Measurements from ENCODE around the gene PPP5C. TPM values are rescaled to one million over a fixed set of nuclear protein-coding genes. Genes with fewer than 3 reads are reported as not detected.

The PPP5C gene
- total RNA-seq, 1 donor from 2014 or later, result 82.8 TPM

- intact Hi-C loops (cut with DNase I), result no loop called here
- peak; percentile 73 for DNase-seq (ENCODE audit: low spot score)
These were observed 29.6 kb downstream of the PPP5C start for GRCh38 chr19:46376241-46377153.

GRCh38 chr19:46378268-46378667 lies 31.4 kb downstream of the PPP5C start:
- intact Hi-C loops (cut with DNase I), result no loop called here
- no peak for DNase-seq (ENCODE audit: low spot score)

- intact Hi-C loops (cut with DNase I), result no loop called here
- no peak for DNase-seq (ENCODE audit: low spot score)
These were observed 33.8 kb downstream of the PPP5C start for GRCh38 chr19:46380690-46381089.

DNA sequence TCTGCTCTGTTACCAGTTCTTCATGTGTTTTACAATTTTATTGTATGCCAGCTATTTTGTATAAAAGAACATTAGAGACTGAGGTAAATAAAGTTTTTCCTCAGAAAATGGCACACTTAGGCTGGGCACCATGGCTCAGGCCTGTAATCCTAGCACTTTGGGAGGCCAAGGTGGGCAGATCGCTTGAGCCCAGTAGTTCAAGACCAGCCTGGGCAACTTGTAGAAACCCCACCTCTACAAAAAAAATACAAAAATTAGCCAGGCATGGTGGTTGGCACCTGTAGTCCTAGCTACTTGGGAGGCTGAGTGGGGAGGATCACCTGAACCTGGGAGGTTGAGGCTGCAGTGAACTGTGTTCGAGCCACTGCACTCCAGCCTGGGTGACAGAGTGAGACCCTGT lies 34.5 kb downstream of the PPP5C start:
- intact Hi-C loops (cut with DNase I), result no loop called here
- DNase-seq (ENCODE audit: low spot score), result no peak

DNA sequence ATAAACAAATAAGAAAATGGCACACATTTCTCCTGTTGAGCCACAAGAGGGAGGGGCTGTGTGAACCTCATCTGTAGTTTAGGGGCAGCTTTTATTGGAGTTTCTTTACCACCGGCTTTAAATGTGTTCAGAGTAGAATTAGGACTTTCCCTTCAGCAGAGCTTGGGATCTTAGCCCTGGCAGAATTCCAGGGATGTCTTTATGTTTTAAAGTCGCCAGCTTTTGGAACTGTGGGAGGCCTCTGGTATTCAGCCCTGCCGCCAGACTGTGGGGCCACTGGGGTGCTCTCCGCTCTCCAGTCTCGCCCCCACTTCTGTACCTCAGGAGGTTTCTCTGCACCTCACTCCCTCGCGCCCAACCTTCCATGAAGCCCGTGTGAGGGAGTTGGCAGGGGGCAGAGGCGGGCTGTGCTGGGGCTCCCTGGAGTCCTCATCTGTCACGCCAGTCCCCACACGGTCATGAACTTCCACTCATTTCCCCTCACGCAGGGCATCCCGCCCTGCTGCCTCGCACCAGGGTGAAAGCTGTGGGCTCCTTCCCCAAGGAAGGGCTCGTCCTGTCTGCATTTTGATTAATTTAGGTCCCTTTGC lies 35.0 kb downstream of the PPP5C start:
- intact Hi-C loops (cut with DNase I), result no loop called here
- no peak for DNase-seq (ENCODE audit: low spot score)

GRCh38 chr19:46383171-46383815 lies 36.4 kb downstream of the PPP5C start:
- peak; percentile 62 for DNase-seq (ENCODE audit: low spot score)
- intact Hi-C loops (cut with DNase I), result no loop called here

DNA sequence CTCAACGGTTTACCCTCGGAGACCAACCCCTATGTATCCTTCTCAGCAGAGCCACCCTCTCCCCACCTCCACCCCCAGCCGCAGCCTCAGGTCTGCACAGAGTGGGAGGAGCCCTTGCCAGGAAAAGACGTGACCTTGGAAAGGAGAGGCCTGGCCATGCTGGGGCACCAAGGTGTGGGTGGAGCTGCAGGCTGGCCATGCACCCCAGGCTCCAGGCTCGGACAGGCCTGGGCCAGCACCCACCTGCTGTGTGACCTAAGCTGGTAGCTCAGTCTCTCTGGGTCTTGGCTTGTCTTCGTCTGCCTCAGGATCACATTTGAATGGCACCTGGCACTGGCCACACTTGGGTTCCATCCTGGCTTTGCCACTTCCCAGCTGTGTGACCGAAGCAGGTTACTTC lies 37.0 kb downstream of the PPP5C start:
- peak; percentile 69 for DNase-seq (ENCODE audit: low spot score)
- intact Hi-C loops (cut with DNase I), result no loop called here

DNA sequence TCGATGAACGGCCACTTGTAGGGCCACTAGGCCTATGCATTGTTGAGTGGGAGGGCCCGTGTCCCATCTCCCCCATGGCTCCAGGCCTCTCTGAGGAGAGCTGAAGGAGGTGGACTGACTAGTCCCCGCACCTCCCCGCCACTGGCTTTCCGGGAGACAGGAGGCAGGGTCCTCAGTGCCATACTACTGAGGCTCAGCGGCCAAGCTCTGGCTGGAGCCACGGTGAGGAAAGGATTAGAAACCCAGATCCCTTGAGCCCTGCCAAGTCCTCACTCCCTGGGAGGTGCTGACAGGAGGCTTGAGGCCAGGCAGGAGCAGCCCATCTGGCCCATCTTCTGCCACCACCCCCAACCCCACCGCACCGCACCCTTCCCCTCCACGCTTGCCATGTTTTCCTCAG lies 37.5 kb downstream of the PPP5C start:
- peak; percentile 78 for DNase-seq (ENCODE audit: low spot score)

GRCh38 chr19:46385636-46386035 lies 38.7 kb downstream of the PPP5C start:
- intact Hi-C loops (cut with DNase I), result no loop called here
- peak; percentile 41 for DNase-seq (ENCODE audit: low spot score)

More for the DNA sequence above, 37.5 kb downstream of the PPP5C start:
- intact Hi-C loops (cut with DNase I), result no loop called here

- DNase-seq (ENCODE audit: low spot score), result peak; percentile 73
- intact Hi-C loops (cut with DNase I), result no loop called here
These were observed 39.3 kb downstream of the PPP5C start for GRCh38 chr19:46386151-46386550.

- intact Hi-C loops (cut with DNase I), result no loop called here
- peak; percentile 74 for DNase-seq (ENCODE audit: low spot score)
These were observed 40.3 kb downstream of the PPP5C start for GRCh38 chr19:46386996-46387712.

DNA sequence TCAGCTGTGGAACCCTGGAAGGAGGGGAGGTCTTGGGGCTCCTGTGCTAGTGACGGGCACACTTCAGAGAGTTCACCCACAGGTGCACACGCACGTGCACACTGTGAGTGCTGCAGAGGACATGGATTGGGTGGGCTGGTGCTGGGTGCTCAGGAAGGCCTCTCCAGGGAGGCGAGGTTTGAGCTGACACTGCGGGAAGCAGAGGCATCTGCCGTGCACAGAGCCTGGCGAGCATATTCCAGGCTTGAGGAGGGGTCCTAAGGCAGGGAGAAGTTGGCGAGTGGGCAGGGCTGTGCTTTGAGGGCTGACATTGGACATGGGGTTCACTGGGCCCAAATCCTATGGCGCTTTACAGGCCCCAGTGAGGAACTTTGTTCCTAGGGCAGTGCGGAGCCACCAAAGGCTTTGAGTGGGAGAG lies 40.8 kb downstream of the PPP5C start:
- intact Hi-C loops (cut with DNase I), result no loop called here
- peak; percentile 53 for DNase-seq (ENCODE audit: low spot score)

DNA sequence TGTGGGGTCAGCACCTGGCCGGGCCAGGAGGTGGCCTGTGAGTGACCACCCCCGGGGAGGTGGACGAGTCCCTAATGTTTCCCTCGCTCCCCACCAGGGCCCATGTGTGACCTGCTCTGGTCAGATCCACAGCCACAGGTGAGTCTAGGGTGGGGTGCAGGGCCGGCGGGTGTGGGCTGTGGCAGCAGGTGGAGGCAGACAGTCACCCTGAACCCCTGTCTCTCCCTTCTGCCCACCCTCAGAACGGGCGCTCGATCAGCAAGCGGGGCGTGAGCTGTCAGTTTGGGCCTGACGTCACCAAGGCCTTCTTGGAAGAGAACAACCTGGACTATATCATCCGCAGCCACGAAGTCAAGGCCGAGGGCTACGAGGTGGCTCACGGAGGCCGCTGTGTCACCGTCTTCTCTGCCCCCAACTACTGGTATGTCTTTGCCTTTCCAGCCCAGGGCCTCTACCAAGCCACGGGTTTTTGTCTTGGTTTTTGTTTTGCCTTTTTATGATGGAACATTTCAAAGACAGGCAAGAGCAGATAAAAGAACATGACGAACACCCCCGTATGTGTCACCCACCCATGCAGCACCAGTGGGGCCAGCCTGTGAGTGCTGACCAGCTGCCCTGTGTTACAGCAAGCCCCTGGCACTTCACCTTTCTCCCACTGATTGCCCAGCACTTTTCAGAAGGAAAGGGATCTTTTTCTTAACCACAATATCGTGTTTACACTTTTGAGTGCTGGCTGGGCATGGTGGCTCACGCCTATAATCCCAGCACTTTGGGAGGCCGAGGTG lies 41.6 kb downstream of the PPP5C start:
- peak; percentile 65 for DNase-seq (ENCODE audit: low spot score)
- intact Hi-C loops (cut with DNase I), result no loop called here

DNA sequence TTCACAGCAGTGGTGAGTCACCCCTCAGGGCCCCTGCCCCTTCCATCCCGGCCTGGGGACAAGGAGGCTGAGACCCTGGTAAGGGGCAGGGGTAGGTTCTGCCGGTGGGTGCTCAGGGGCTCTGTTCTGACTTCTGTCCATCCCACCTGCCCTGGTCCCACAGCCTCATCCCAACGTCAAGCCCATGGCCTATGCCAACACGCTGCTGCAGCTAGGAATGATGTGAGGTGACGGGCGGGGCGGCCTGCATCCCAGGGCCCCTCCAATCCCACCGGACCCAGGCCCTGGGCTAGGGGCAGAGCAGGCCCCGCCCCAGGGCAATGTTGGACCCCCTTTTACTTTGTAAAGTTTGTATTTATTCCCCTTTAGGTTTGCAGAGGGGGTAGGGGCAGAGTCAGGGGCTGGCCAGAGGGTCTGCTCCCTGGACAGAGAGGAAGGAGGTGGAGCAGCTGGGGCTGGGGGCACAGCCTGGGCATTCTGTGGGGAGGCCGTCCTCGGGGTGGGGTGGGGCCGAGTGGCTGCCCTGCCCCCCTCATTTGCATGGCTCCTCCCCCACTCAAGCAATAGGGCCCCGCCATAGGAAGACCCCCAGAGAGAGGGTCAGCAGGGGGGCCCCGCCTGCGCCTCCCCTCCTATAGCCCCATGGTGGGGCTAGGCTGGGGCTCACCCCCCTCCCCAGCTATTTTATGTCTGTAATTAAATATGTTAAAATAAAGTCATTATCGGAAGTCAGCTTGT lies 43.4 kb downstream of the PPP5C start:
- intact Hi-C loops (cut with DNase I), result no loop called here
- no peak for DNase-seq (ENCODE audit: low spot score)

DNA sequence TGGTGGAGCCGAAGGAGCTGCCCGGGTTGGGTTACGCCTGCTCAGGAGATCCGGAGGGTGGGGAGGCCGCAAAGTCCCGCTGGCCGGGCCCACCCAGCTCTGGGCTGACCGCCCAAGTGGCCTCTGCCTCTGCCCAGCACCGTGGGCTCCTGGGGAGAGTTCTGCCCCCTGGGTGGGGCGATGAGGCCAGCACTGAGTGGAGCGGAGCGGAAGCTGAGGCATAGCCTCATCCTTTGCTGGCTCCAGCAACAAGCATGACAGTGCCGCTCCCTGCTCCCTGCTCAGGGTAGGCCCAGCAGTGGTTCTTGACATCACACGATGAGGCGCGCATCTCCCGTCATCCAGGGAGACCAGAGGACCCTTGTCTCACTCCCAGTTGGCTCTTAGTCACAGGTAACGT lies 44.0 kb downstream of the PPP5C start:
- intact Hi-C loops (cut with DNase I), result no loop called here
- DNase-seq (ENCODE audit: low spot score), result no peak

DNA sequence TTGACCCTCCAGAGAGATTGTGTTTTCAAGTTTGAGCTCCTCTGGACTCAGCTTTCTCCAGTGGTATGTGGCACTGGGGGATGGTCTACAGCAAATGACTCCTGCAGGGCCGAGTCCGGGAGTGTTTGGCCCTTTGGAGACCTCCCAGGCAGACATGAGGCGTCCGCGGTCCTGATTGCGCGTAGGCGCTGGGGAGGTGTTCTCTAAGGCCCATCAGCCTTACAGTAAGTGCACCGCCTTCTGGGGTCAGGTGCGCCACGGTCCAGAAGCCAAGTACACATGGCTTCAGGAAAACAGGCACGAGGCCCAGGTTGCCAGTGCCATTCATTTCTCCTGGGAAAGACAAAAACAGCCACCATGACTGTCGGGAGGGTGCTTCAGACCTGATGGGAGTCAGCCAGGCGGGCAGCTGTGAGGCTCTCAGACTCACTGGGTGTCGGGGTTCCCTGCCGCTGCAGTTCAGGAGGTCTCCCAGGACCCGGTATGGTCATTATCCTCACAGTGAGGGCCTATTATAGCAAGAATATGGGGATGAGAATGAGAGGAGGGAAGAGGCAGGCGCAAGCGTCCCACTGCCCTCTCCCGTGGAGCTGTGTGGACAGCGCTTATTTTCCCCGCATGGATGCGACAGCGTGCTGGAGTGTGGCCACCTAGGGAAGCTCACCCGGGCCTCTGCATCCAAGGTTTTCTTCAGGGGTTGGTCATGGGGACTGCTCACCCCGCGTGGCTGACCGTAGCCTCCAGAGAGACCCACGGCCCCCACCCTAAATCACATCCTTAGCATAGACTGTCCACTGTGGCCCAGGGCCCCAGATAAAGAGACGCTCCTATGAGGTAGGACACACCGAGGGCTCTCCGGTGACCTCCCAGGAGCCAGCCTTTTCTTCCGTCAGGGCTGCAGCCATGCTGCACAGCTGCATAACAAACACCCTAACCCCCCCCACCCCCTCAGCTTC lies 44.7 kb downstream of the PPP5C start:
- intact Hi-C loops (cut with DNase I), result no loop called here
- no peak for DNase-seq (ENCODE audit: low spot score)

GRCh38 chr19:46392252-46392801 lies 45.4 kb downstream of the PPP5C start:
- intact Hi-C loops (cut with DNase I), result no loop called here
- DNase-seq (ENCODE audit: low spot score), result no peak
